Adrenal gland (tissue), 5 donors: ENCODE measurements around the gene B3GLCT.

Source experiments
- POLR2A ChIP-seq, 2 donors: fragments of 450-650 bp; IDR thresholded peaks; one replicate each; pipeline ENCODE4 v1.6.1; 2017; ENCODE audit warnings: antibody characterized with exemption in 2 of 2, mild to moderate bottlenecking in 2 of 2, moderate library complexity in 1 of 2
- TF ChIP-seq, protein P1 (sequence below), 6 experiments: fragments of 450-650 bp in 4 of 6; fragments of 200-600 bp in 2 of 6; sonication (generic) in 1 of 6; IDR thresholded peaks; 1 replicate in 5 of 6; 2 replicates in 1 of 6; pipeline versions ENCODE4 v1.5.1 to v1.8.0; 2016 to 2021; ENCODE audit warnings: antibody characterized with exemption in 6 of 6, mild to moderate bottlenecking in 2 of 6, moderate library complexity in 1 of 6
- donor health status: DM: no; HTN: no; CAD: no.

- TF ChIP-seq, protein P1, sequence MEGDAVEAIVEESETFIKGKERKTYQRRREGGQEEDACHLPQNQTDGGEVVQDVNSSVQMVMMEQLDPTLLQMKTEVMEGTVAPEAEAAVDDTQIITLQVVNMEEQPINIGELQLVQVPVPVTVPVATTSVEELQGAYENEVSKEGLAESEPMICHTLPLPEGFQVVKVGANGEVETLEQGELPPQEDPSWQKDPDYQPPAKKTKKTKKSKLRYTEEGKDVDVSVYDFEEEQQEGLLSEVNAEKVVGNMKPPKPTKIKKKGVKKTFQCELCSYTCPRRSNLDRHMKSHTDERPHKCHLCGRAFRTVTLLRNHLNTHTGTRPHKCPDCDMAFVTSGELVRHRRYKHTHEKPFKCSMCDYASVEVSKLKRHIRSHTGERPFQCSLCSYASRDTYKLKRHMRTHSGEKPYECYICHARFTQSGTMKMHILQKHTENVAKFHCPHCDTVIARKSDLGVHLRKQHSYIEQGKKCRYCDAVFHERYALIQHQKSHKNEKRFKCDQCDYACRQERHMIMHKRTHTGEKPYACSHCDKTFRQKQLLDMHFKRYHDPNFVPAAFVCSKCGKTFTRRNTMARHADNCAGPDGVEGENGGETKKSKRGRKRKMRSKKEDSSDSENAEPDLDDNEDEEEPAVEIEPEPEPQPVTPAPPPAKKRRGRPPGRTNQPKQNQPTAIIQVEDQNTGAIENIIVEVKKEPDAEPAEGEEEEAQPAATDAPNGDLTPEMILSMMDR (IDR thresholded peaks at IDR 0.05) = no peak
- TF ChIP-seq POLR2A (IDR thresholded peaks at IDR 0.05) = no peak
These were observed 26.4 kb downstream of the B3GLCT start for GRCh38 chr13:31225998-31226675.
